Transverse colon (tissue), 4 donors: Measurements from ENCODE around the gene CACNG6. TPM values are rescaled to one million over a fixed set of nuclear protein-coding genes. Genes with fewer than 3 reads are reported as not detected.

ENCODE experiments used
- DNase-seq: peaks from one replicate; pipeline ENCODE4 v3.0.0-alpha.2; 2019
- H3K27ac ChIP-seq, 4 donors: fragments of 200-600 bp; sonication (generic); 2 replicates each; pipeline ENCODE4 v1.5.1; 2016 to 2018; ENCODE audit warnings: inconsistent platforms in 4 of 4
- H3K27me3 ChIP-seq: fragments of 200-600 bp; sonication (generic); 2 replicates; pipeline ENCODE4 v1.5.1; 2017; ENCODE audit warnings: inconsistent platforms
- H3K36me3 ChIP-seq, 4 donors: fragments of 200-600 bp; sonication (generic); 2 replicates each; pipeline ENCODE4 v1.5.1; 2017 to 2019; ENCODE audit warnings: inconsistent platforms in 4 of 4
- H3K4me1 ChIP-seq, 4 donors: fragments of 200-600 bp; sonication (generic); 2 replicates each; pipeline ENCODE4 v1.5.1; 2017 to 2020; ENCODE audit warnings: inconsistent platforms in 4 of 4
- H3K4me3 ChIP-seq, 4 donors: fragments of 200-600 bp; sonication (generic); 1 replicate in 1 of 4; 2 replicates in 3 of 4; pipeline versions ENCODE4 v1.5.1 to v1.6.1; 2017 to 2019; ENCODE audit warnings: inconsistent platforms in 4 of 4
- H3K9me3 ChIP-seq, 2 donors: fragments of 200-600 bp; sonication (generic); 2 replicates each; pipeline ENCODE4 v1.5.1; 2017 to 2019; ENCODE audit warnings: inconsistent platforms in 2 of 2
- CTCF ChIP-seq, 5 experiments: fragments of 200-600 bp in 3 of 5; fragments of 450-650 bp in 2 of 5; sonication (generic) in 3 of 5; IDR thresholded peaks; 1 replicate in 2 of 5; 2 replicates in 3 of 5; pipeline ENCODE4 v1.5.1; 2016 to 2017; ENCODE audit warnings: antibody characterized with exemption in 5 of 5, inconsistent platforms in 3 of 5, mild to moderate bottlenecking in 2 of 5, moderate library complexity in 1 of 5
- EP300 ChIP-seq: sonication (generic); formaldehyde crosslinking; IDR thresholded peaks from one replicate; pipeline ENCODE4 v1.6.1; 2017; ENCODE audit warnings: antibody characterized with exemption, low read depth
- POLR2A ChIP-seq: fragments of 450-650 bp; IDR thresholded peaks from one replicate; pipeline ENCODE4 v1.6.1; 2016; ENCODE audit warnings: antibody characterized with exemption, mild to moderate bottlenecking, moderate library complexity
- POLR2AphosphoS5 ChIP-seq, 3 donors: sonication (generic); formaldehyde crosslinking; IDR thresholded peaks; one replicate each; pipeline ENCODE4 v1.6.1; 2016; ENCODE audit warnings: antibody characterized with exemption in 3 of 3
- WGBS, 2 donors: methylation state at CpG; one replicate each; pipeline ENCODE4 v1.1.5; 2018; ENCODE audit warnings: low coverage in 1 of 2; 5-methylcytosine and 5-hydroxymethylcytosine counted together
- in situ Hi-C, 4 donors: fragments of 200-750 bp; cut with MboI; loops; one replicate each; pipeline versions ENCODE4 v1.15.0 to v1.15.1; 2017; ENCODE audit warnings: low sequenced_read_pairs in 3 of 4, low pct_ligation_motif_present in 1 of 4, low pct_unique_long_range_greater_than_20kb in 1 of 4
- intact Hi-C: fragments of 100-400 bp; cut with DNase I; formaldehyde crosslinking; loops from one replicate; pipeline ENCODE4 v1.15.1; 2023; ENCODE audit warnings: low total_unique reads
- total RNA-seq, 4 donors: library from RNA; depleted of rRNA; stranded (reverse); fragments of >200 nt; gene quantifications; one replicate each; pipeline ENCODE4 v1.1.0, GENCODE V29; 2016

Gene CACNG6
- total RNA-seq, 4 donors from 2014 or later: not detected

GRCh38 chr19:53951436-53951835 is 40.0 kb upstream of the CACNG6 start:
- no peaks in the 10 kb centered on the region for H3K4me1 ChIP-seq
- 50 to 52% methylated on average over 3 to 11 of the region's 11 CpGs for WGBS, 2 donors
- DNase-seq: no peak
- peaks cover 25% of the 10 kb centered on the region for H3K27me3 ChIP-seq
- intact Hi-C loops (no loop called here), in situ Hi-C loops (no loop called here)
- H3K4me3 ChIP-seq: no peak overlapping the region
- TF ChIP-seq POLR2A (no peak), EP300 (no peak), CTCF (IDR thresholded peaks at IDR 0.05) (no peak), POLR2AphosphoS5 (IDR thresholded peaks at IDR 0.05) (no peak)
- H3K36me3 ChIP-seq: no peaks in the 10 kb centered on the region
- H3K9me3 ChIP-seq: no peaks in the 10 kb centered on the region
- no peak overlapping the region for H3K27ac ChIP-seq

GRCh38 chr19:53951947-53952346 is 39.5 kb upstream of the CACNG6 start:
- peaks cover 30% of the 10 kb centered on the region for H3K27me3 ChIP-seq
- in situ Hi-C loops (no loop called here), intact Hi-C loops (no loop called here)
- TF ChIP-seq POLR2A (no peak), CTCF (IDR thresholded peaks at IDR 0.05) (no peak), EP300 (no peak), POLR2AphosphoS5 (IDR thresholded peaks at IDR 0.05) (no peak)
- H3K4me1 ChIP-seq: no peaks in the 10 kb centered on the region
- no peaks in the 10 kb centered on the region for H3K36me3 ChIP-seq
- no peak overlapping the region for H3K4me3 ChIP-seq
- no peaks in the 10 kb centered on the region for H3K9me3 ChIP-seq
- 83% methylated on average over 9 of the region's 9 CpGs; no CpG with 5 or more reads in 1 of the 2 donors for WGBS, 2 donors
- no peak overlapping the region for H3K27ac ChIP-seq
- no peak for DNase-seq

- intact Hi-C loops (no loop called here), in situ Hi-C loops (no loop called here)
- no peaks in the 10 kb centered on the region for H3K9me3 ChIP-seq
Observed at GRCh38 chr19:53953383-53953782, 38.1 kb upstream of the CACNG6 start.

GRCh38 chr19:53957448-53958167 is 33.8 kb upstream of the CACNG6 start:
- TF ChIP-seq EP300 (no peak), POLR2A (no peak), CTCF (IDR thresholded peaks at IDR 0.05) (no peak), POLR2AphosphoS5 (IDR thresholded peaks at IDR 0.05) (no peak)
- peaks cover 72% of the 10 kb centered on the region for H3K27me3 ChIP-seq

More at GRCh38 chr19:53953383-53953782, 38.1 kb upstream of the CACNG6 start:
- Histone ChIP-seq H3K4me3 (no peak overlapping the region), H3K36me3 (no peaks in the 10 kb centered on the region), H3K4me1 (no peaks in the 10 kb centered on the region), H3K27me3 (peaks cover 37% of the 10 kb centered on the region), H3K27ac (no peak overlapping the region)
- 67 to 89% methylated on average over 1 to 8 of the region's 8 CpGs for WGBS, 2 donors
- no peak for DNase-seq
- TF ChIP-seq CTCF (IDR thresholded peaks at IDR 0.05) (no peak), EP300 (no peak), POLR2AphosphoS5 (IDR thresholded peaks at IDR 0.05) (no peak), POLR2A (no peak)

More at GRCh38 chr19:53957448-53958167, 33.8 kb upstream of the CACNG6 start:
- Histone ChIP-seq H3K9me3 (no peaks in the 10 kb centered on the region), H3K36me3 (no peaks in the 10 kb centered on the region), H3K27ac (no peak overlapping the region), H3K4me3 (no peak overlapping the region), H3K4me1 (no peaks in the 10 kb centered on the region)
- 14% methylated on average over 8 to 15 of the region's 15 CpGs for WGBS, 2 donors
- intact Hi-C loops: no loop called here
- no peak for DNase-seq
- in situ Hi-C loops: no loop called here
